Keratinocyte (primary cell): Measurements from ENCODE around the gene PARD6G. TPM values are rescaled to one million over a fixed set of nuclear protein-coding genes. Genes with fewer than 3 reads are reported as not detected.

Source experiments
- DNase-seq: peaks from one replicate; pipeline ENCODE4 v3.0.0-alpha.2; 2011; ENCODE audit warnings: low read depth, missing footprints, low spot score
- FAIRE-seq: peaks from 2 replicates; lab custom pipeline; 2011; peaks lifted over from hg19 to GRCh38; lab: Jason Lieb, UNC
- H2AFZ ChIP-seq: 2 replicates; pipeline ENCODE4 v1.6.0; 2012; ENCODE audit warnings: low read length, control low read depth, inconsistent platforms; ENCODE audit not compliant: control insufficient read depth
- H3K27ac ChIP-seq: 2 replicates; pipeline ENCODE4 v1.5.1; 2011; ENCODE audit warnings: low read length; ENCODE audit not compliant: control insufficient read depth, insufficient read depth
- H3K27me3 ChIP-seq: 3 replicates; pipeline ENCODE4 v1.6.0; 2011; ENCODE audit warnings: low read length; ENCODE audit not compliant: control insufficient read depth, insufficient read depth; ENCODE audit errors: extremely low read depth
- H3K36me3 ChIP-seq, 2 experiments: 2 replicates in 1 of 2; 3 replicates in 1 of 2; pipeline ENCODE4 v1.5.1; 2011; ENCODE audit warnings: low read length in 2 of 2, mild to moderate bottlenecking in 1 of 2; ENCODE audit not compliant: control insufficient read depth in 2 of 2, insufficient read depth in 2 of 2; ENCODE audit errors: extremely low read depth in 1 of 2
- H3K4me1 ChIP-seq: 3 replicates; pipeline ENCODE4 v1.5.1; 2011; ENCODE audit warnings: low read length; ENCODE audit not compliant: control insufficient read depth, insufficient read depth; ENCODE audit errors: extremely low read depth
- H3K4me2 ChIP-seq: 3 replicates; pipeline ENCODE4 v1.6.0; 2011; ENCODE audit warnings: low read depth, low read length; ENCODE audit not compliant: control insufficient read depth, insufficient read depth; ENCODE audit errors: extremely low read depth
- H3K4me3 ChIP-seq, 3 experiments: fragments of 200-600 bp in 1 of 3; sonication (generic) in 1 of 3; 2 replicates in 2 of 3; 3 replicates in 1 of 3; pipeline ENCODE4 v1.5.1; 2011 to 2016; ENCODE audit warnings: low read length in 3 of 3, mild to moderate bottlenecking in 3 of 3, control low read depth in 2 of 3, inconsistent platforms in 1 of 3, low read depth in 1 of 3, mixed read lengths in 1 of 3, mixed run types in 1 of 3, moderate library complexity in 1 of 3; ENCODE audit not compliant: control insufficient read depth in 2 of 3, insufficient read depth in 2 of 3; ENCODE audit errors: extremely low read depth in 1 of 3
- H3K79me2 ChIP-seq: 2 replicates; pipeline ENCODE4 v1.6.0; 2012; ENCODE audit warnings: low read length; ENCODE audit not compliant: control insufficient read depth, insufficient read depth
- H3K9ac ChIP-seq: 3 replicates; pipeline ENCODE4 v1.6.0; 2011; ENCODE audit warnings: low read length; ENCODE audit not compliant: control insufficient read depth, insufficient read depth; ENCODE audit errors: extremely low read depth
- H3K9me1 ChIP-seq: 3 replicates; pipeline ENCODE4 v1.6.0; 2011; ENCODE audit warnings: low read length; ENCODE audit not compliant: control insufficient read depth, insufficient read depth; ENCODE audit errors: extremely low read depth
- H3K9me3 ChIP-seq: 2 replicates; pipeline ENCODE4 v1.5.1; 2012; ENCODE audit warnings: low read depth, low read length; ENCODE audit not compliant: control insufficient read depth
- H4K20me1 ChIP-seq: 3 replicates; pipeline ENCODE4 v1.6.0; 2011; ENCODE audit warnings: low read length; ENCODE audit not compliant: control insufficient read depth, insufficient read depth; ENCODE audit errors: extremely low read depth
- EZH2 ChIP-seq: IDR thresholded peaks from one replicate; pipeline ENCODE4 v1.6.1; 2012; ENCODE audit warnings: inconsistent platforms, mild to moderate bottlenecking, low read length, moderate library complexity
- dilution Hi-C: fragments of 300-500 bp; cut with MboI; formaldehyde crosslinking; loops from one replicate; pipeline ENCODE4 v1.7.0; 2020; ENCODE audit warnings: low sequenced_read_pairs; ENCODE audit not compliant: extremely low pct_ligation_motif_present
- polyA plus RNA-seq, 5 experiments: library from polyadenylated mRNA; depleted of rRNA in 3 of 5; stranded (reverse) in 3 of 5; stranded (forward) in 1 of 5; unstranded in 1 of 5; fragments of >200 nt; gene quantifications; 1 replicate in 1 of 5; 2 replicates in 3 of 5; 3 replicates in 1 of 5; pipeline versions ENCODE4 v1.2.1 to v1.2.3, GENCODE V29; 2011 to 2012; ENCODE audit warnings: missing spikeins in 2 of 5, low read depth in 1 of 5, low replicate concordance in 1 of 5
- TF ChIP-seq, protein P1 (sequence below), 3 experiments: IDR thresholded peaks in 1 of 3; conservative IDR thresholded peaks in 1 of 3; optimal IDR thresholded peaks in 1 of 3; 2 replicates in 2 of 3; 3 replicates in 1 of 3; pipeline versions ENCODE3 to v1.5.1; 2011; ENCODE audit warnings: low read length in 3 of 3, mild to moderate bottlenecking in 3 of 3, moderate library complexity in 2 of 3, control low read depth in 1 of 3, inconsistent platforms in 1 of 3; ENCODE audit not compliant: insufficient read depth in 2 of 3; ENCODE audit errors: extremely low read depth in 1 of 3

Gene PARD6G
- polyA plus RNA-seq, 1 donor (not counting 4 experiments of a cell fraction or from before 2014, with no cell fraction given): 21.3 TPM

DNA sequence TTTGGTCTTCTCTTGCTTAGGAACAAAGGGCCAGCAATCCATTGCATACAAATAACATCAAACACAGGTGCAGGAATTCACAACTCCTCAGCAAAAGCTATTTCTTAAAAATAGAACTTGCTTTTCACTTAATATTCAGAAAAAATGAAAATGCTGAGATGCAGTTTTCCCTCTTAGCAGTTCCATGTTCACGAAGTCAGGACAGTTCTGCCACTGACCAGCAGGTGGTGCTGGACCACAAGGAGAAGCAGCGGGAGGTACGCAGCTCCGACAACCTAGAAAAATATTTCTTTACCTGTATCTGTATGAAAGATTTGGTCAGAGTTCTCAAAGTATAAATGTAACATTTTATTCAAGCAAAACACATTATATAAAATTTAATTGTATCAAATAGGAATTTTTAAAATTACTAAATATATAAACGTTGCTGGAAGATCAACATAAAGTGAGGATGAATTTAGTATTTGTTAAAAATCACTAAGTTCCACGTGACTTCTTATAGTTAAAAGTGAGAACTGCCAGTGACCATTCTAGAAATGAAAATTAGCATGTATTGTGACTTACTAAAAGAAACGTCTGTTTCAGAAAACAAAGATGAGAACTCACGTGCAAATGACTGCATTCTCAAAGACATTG is 89.5 kb downstream of the PARD6G start:
- no peak for TF ChIP-seq EZH2
- TF ChIP-seq, protein P1, sequence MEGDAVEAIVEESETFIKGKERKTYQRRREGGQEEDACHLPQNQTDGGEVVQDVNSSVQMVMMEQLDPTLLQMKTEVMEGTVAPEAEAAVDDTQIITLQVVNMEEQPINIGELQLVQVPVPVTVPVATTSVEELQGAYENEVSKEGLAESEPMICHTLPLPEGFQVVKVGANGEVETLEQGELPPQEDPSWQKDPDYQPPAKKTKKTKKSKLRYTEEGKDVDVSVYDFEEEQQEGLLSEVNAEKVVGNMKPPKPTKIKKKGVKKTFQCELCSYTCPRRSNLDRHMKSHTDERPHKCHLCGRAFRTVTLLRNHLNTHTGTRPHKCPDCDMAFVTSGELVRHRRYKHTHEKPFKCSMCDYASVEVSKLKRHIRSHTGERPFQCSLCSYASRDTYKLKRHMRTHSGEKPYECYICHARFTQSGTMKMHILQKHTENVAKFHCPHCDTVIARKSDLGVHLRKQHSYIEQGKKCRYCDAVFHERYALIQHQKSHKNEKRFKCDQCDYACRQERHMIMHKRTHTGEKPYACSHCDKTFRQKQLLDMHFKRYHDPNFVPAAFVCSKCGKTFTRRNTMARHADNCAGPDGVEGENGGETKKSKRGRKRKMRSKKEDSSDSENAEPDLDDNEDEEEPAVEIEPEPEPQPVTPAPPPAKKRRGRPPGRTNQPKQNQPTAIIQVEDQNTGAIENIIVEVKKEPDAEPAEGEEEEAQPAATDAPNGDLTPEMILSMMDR (optimal IDR thresholded peaks at IDR 0.05 in 1 of 3, IDR thresholded peaks at IDR 0.05 in 1 of 3, conservative IDR thresholded peaks at IDR 0.05 in 1 of 3; ENCODE audit: extremely low read depth in 1 of 3, insufficient read depth in 2 of 3, low read length in 3 of 3): peak; percentile 89 to 98 (median 94)
- H3K79me2 ChIP-seq: peaks cover 1% of the 10 kb centered on the region
- no peak for DNase-seq
- peaks cover 0 to 7% of the 10 kb centered on the region in 2 experiments for H3K36me3 ChIP-seq
- H2AFZ ChIP-seq: no peak overlapping the region
- H3K4me2 ChIP-seq: no peak overlapping the region
- no peak overlapping the region for H3K27ac ChIP-seq
- no peak overlapping the region for H3K4me3 ChIP-seq
- peak; percentile 76 for FAIRE-seq
- no peaks in the 10 kb centered on the region for H3K4me1 ChIP-seq
- no peaks in the 10 kb centered on the region for H3K9me3 ChIP-seq
- no peaks in the 10 kb centered on the region for H3K27me3 ChIP-seq
- H4K20me1 ChIP-seq: peaks cover 2% of the 10 kb centered on the region
- dilution Hi-C loops: no loop called here
- no peaks in the 10 kb centered on the region for H3K9me1 ChIP-seq
- no peak overlapping the region for H3K9ac ChIP-seq

DNA sequence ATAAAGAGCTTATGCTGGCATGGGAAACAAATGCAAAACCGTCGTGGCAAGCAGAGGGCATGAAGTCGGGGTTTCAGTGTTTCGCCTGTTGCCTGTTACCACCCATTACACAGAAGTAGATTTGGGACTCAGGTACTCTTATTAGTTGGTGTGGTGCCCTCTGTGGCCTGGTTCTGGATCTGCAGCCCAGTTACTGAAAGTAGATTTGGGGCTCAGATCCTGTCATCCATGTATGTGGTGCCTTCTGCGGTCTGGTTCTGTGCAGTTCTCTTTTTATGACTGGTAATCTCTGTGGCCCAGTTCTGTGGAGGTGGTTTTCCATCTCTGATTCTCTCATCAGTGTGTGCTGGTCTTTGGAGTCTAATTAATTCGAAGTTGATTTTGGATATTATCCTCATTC is 93.0 kb downstream of the PARD6G start:
- H3K9me1 ChIP-seq: peaks cover 2% of the 10 kb centered on the region
- DNase-seq (no peak), FAIRE-seq (peak; percentile 49)
- no peak overlapping the region for H2AFZ ChIP-seq
- TF ChIP-seq EZH2: no peak
- TF ChIP-seq, protein P1 (optimal IDR thresholded peaks at IDR 0.05 in 1 of 3, IDR thresholded peaks at IDR 0.05 in 1 of 3, conservative IDR thresholded peaks at IDR 0.05 in 1 of 3; ENCODE audit: extremely low read depth in 1 of 3, insufficient read depth in 2 of 3, low read length in 3 of 3): peak; percentile 61 to 67 (median 62)
- H3K9me3 ChIP-seq: no peaks in the 10 kb centered on the region
- H3K27me3 ChIP-seq: no peaks in the 10 kb centered on the region
- H3K4me2 ChIP-seq: no peak overlapping the region
- no peak overlapping the region for H3K4me3 ChIP-seq
- H3K4me1 ChIP-seq: no peaks in the 10 kb centered on the region
- H3K79me2 ChIP-seq: no peaks in the 10 kb centered on the region
- peaks cover 1 to 8% of the 10 kb centered on the region in 2 experiments for H3K36me3 ChIP-seq
- H4K20me1 ChIP-seq: peaks cover 2% of the 10 kb centered on the region
- no peak overlapping the region for H3K27ac ChIP-seq
- dilution Hi-C loops: no loop called here
- no peak overlapping the region for H3K9ac ChIP-seq
